Liver (tissue), 9 donors: Measurements from ENCODE around the gene ARMC2. TPM values are rescaled to one million over a fixed set of nuclear protein-coding genes. Genes with fewer than 3 reads are reported as not detected.

Source experiments
- DNase-seq: peaks from one replicate; pipeline ENCODE4 v3.0.0-alpha.2; 2017; ENCODE audit warnings: low spot score
- H3K27ac ChIP-seq, 2 donors: one replicate each; pipeline ENCODE4 v1.7.0; 2013; ENCODE audit warnings: inconsistent platforms in 2 of 2, low read length in 2 of 2, control low read depth in 1 of 2, low read depth in 1 of 2, mild to moderate bottlenecking in 1 of 2
- H3K27me3 ChIP-seq, 4 donors: one replicate each; pipeline versions ENCODE4 v1.6.1 to v1.7.0; 2013; ENCODE audit warnings: low read length in 3 of 4, inconsistent platforms in 1 of 4, mild to moderate bottlenecking in 1 of 4, moderate library complexity in 1 of 4; ENCODE audit not compliant: control insufficient read depth in 4 of 4, insufficient read depth in 4 of 4
- H3K36me3 ChIP-seq, 4 donors: one replicate each; pipeline versions ENCODE4 v1.6.1 to v1.7.0; 2013; ENCODE audit warnings: low read length in 3 of 4, mild to moderate bottlenecking in 3 of 4, low read depth in 1 of 4, moderate library complexity in 1 of 4; ENCODE audit not compliant: control insufficient read depth in 4 of 4, insufficient read depth in 3 of 4
- H3K4me1 ChIP-seq, 4 donors: one replicate each; pipeline versions ENCODE4 v1.6.1 to v1.7.0; 2013; ENCODE audit warnings: low read length in 3 of 4, mild to moderate bottlenecking in 3 of 4, moderate library complexity in 1 of 4; ENCODE audit not compliant: control insufficient read depth in 4 of 4, insufficient read depth in 4 of 4
- H3K4me3 ChIP-seq, 3 donors: one replicate each; pipeline versions ENCODE4 v1.6.1 to v1.7.0; 2013; ENCODE audit warnings: low read length in 3 of 3, control low read depth in 1 of 3, low read depth in 1 of 3, mild to moderate bottlenecking in 1 of 3
- H3K9ac ChIP-seq, 2 donors: one replicate each; pipeline ENCODE4 v1.7.0; 2013; ENCODE audit warnings: low read length in 2 of 2, mild to moderate bottlenecking in 2 of 2, moderate library complexity in 2 of 2, control low read depth in 1 of 2, low read depth in 1 of 2
- H3K9me3 ChIP-seq, 4 donors: one replicate each; pipeline versions ENCODE4 v1.6.1 to v1.7.0; 2013; ENCODE audit warnings: low read length in 3 of 4; ENCODE audit not compliant: control insufficient read depth in 4 of 4
- EGR1 ChIP-seq, 2 donors: IDR thresholded peaks; 2 replicates each; pipeline ENCODE4 v1.6.1; 2016 to 2018; ENCODE audit warnings: antibody characterized with exemption in 2 of 2, low read depth in 2 of 2
- FOXA1 ChIP-seq: IDR thresholded peaks from 2 replicates; pipeline ENCODE4 v1.6.1; 2016; ENCODE audit warnings: antibody characterized with exemption
- FOXA2 ChIP-seq: IDR thresholded peaks from 2 replicates; pipeline ENCODE4 v1.6.1; 2016; ENCODE audit warnings: antibody characterized with exemption
- GABPA ChIP-seq, 2 donors: IDR thresholded peaks in 1 of 2; conservative IDR thresholded peaks in 1 of 2; 2 replicates each; pipeline ENCODE4 v1.6.1; 2016; ENCODE audit warnings: antibody characterized with exemption in 2 of 2, mild to moderate bottlenecking in 1 of 2, moderate library complexity in 1 of 2
- HNF4A ChIP-seq, 2 donors: conservative IDR thresholded peaks; 2 replicates each; pipeline ENCODE4 v1.6.1; 2016; ENCODE audit warnings: antibody characterized with exemption in 2 of 2, mild to moderate bottlenecking in 2 of 2
- HNF4G ChIP-seq: IDR thresholded peaks from 2 replicates; pipeline ENCODE4 v1.6.1; 2016; ENCODE audit warnings: antibody characterized with exemption
- JUND ChIP-seq, 2 donors: IDR thresholded peaks; 2 replicates each; pipeline ENCODE4 v1.6.1; 2016; ENCODE audit warnings: antibody characterized with exemption in 2 of 2
- NR2F2 ChIP-seq: IDR thresholded peaks from 2 replicates; pipeline ENCODE4 v1.6.1; 2016; ENCODE audit warnings: antibody characterized with exemption
- RAD21 ChIP-seq, 2 donors: IDR thresholded peaks; 2 replicates each; pipeline ENCODE4 v1.6.1; 2016; ENCODE audit warnings: antibody characterized with exemption in 2 of 2, mild to moderate bottlenecking in 2 of 2
- RXRA ChIP-seq, 2 donors: IDR thresholded peaks; 2 replicates each; pipeline ENCODE4 v1.6.1; 2017 to 2018; ENCODE audit warnings: antibody characterized with exemption in 2 of 2, mild to moderate bottlenecking in 1 of 2
- SP1 ChIP-seq: IDR thresholded peaks from 2 replicates; pipeline ENCODE4 v1.6.1; 2018; ENCODE audit warnings: antibody characterized with exemption, mild to moderate bottlenecking
- TAF1 ChIP-seq: conservative IDR thresholded peaks from 2 replicates; pipeline ENCODE4 v1.6.1; 2016; ENCODE audit warnings: antibody characterized with exemption, mild to moderate bottlenecking
- YY1 ChIP-seq: IDR thresholded peaks from 2 replicates; pipeline ENCODE4 v1.6.1; 2016; ENCODE audit warnings: antibody characterized with exemption, mild to moderate bottlenecking
- WGBS: extraction: QIAGEN DNeasy Blood & Tissue Kit; methylation state at CpG from one replicate; pipeline ENCODE4 v1.1.7; 2013; 5-methylcytosine and 5-hydroxymethylcytosine counted together
- polyA plus RNA-seq, 2 donors: library from polyadenylated mRNA; stranded (reverse) in 1 of 2; unstranded in 1 of 2; fragments of 200-250 nt in 1 of 2; fragments of >200 nt in 1 of 2; fragmentation: Nextera tagmentation in 1 of 2; extraction: Ambion mirVana in 1 of 2; gene quantifications; one replicate each; pipeline versions ENCODE4 v1.2.1 to v1.2.3, GENCODE V29; 2013 to 2015
- total RNA-seq, 2 donors: library from RNA; depleted of rRNA; stranded (reverse); fragments of >200 nt; gene quantifications; one replicate each; pipeline ENCODE4 v1.2.3, GENCODE V29; 2014
- TF ChIP-seq, protein P1 (sequence below): fragments of 150-350 bp; IDR thresholded peaks from 2 replicates; pipeline ENCODE4 v1.5.1; 2017; ENCODE audit warnings: improper control_type of control experiment, low read depth, low read length; ENCODE audit not compliant: missing input control
- TF ChIP-seq, protein P2 (sequence below): IDR thresholded peaks from 2 replicates; pipeline ENCODE4 v1.6.1; 2016; ENCODE audit warnings: antibody characterized with exemption, mild to moderate bottlenecking
- TF ChIP-seq, protein P3 (sequence below): IDR thresholded peaks from 2 replicates; pipeline ENCODE4 v1.6.1; 2016; ENCODE audit warnings: antibody characterized with exemption
- TF ChIP-seq, protein P4 (sequence below): IDR thresholded peaks from 2 replicates; pipeline ENCODE4 v1.6.1; 2016; ENCODE audit warnings: antibody characterized with exemption
- TF ChIP-seq, protein P5 (sequence below): IDR thresholded peaks from 2 replicates; pipeline ENCODE4 v1.6.1; 2016; ENCODE audit warnings: antibody characterized with exemption
- donor health status: healthy.
- donor health status: healthy.
- donor health status: healthy.
- donor health status: healthy.
- donor health status: healthy.

ARMC2 gene
- total and polyA plus RNA-seq, 4 donors: 0.24 to 1.5 (median 0.73) TPM

DNA sequence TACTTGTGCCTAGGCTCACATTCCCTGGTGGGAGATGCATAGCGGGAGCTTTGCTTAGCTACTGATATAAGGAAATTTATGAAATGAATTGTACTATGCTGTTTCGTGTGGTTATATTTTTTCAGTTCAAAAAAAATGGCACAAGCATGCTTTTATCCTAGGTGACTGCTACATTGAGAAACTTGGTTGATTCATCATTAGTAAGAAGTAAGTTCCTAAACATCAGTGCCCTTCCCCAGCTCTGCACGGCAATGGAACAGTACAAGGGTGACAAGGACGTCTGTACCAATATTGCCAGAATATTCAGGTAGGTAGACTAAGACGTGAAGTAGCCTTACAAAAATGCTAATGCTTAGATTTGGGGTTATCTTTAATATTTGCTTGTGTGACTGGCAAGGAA lies 79.7 kb downstream of the ARMC2 start:
- Histone ChIP-seq H3K4me3 (no peak overlapping the region), H3K9ac (no peak overlapping the region), H3K27ac (no peak overlapping the region), H3K9me3 (no peaks in the 10 kb centered on the region), H3K36me3 (no peaks in the 10 kb centered on the region), H3K27me3 (no peaks in the 10 kb centered on the region), H3K4me1 (peaks cover 0 to 2% (median 0%) of the 10 kb centered on the region in 4 donors)
- DNase-seq: no peak
- no peak for TF ChIP-seq RXRA (IDR thresholded peaks at IDR 0.05)
- TF ChIP-seq, protein P1, sequence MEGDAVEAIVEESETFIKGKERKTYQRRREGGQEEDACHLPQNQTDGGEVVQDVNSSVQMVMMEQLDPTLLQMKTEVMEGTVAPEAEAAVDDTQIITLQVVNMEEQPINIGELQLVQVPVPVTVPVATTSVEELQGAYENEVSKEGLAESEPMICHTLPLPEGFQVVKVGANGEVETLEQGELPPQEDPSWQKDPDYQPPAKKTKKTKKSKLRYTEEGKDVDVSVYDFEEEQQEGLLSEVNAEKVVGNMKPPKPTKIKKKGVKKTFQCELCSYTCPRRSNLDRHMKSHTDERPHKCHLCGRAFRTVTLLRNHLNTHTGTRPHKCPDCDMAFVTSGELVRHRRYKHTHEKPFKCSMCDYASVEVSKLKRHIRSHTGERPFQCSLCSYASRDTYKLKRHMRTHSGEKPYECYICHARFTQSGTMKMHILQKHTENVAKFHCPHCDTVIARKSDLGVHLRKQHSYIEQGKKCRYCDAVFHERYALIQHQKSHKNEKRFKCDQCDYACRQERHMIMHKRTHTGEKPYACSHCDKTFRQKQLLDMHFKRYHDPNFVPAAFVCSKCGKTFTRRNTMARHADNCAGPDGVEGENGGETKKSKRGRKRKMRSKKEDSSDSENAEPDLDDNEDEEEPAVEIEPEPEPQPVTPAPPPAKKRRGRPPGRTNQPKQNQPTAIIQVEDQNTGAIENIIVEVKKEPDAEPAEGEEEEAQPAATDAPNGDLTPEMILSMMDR: no peak
- TF ChIP-seq FOXA1: no peak
- TF ChIP-seq, protein P2, sequence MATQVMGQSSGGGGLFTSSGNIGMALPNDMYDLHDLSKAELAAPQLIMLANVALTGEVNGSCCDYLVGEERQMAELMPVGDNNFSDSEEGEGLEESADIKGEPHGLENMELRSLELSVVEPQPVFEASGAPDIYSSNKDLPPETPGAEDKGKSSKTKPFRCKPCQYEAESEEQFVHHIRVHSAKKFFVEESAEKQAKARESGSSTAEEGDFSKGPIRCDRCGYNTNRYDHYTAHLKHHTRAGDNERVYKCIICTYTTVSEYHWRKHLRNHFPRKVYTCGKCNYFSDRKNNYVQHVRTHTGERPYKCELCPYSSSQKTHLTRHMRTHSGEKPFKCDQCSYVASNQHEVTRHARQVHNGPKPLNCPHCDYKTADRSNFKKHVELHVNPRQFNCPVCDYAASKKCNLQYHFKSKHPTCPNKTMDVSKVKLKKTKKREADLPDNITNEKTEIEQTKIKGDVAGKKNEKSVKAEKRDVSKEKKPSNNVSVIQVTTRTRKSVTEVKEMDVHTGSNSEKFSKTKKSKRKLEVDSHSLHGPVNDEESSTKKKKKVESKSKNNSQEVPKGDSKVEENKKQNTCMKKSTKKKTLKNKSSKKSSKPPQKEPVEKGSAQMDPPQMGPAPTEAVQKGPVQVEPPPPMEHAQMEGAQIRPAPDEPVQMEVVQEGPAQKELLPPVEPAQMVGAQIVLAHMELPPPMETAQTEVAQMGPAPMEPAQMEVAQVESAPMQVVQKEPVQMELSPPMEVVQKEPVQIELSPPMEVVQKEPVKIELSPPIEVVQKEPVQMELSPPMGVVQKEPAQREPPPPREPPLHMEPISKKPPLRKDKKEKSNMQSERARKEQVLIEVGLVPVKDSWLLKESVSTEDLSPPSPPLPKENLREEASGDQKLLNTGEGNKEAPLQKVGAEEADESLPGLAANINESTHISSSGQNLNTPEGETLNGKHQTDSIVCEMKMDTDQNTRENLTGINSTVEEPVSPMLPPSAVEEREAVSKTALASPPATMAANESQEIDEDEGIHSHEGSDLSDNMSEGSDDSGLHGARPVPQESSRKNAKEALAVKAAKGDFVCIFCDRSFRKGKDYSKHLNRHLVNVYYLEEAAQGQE: no peak
- TF ChIP-seq FOXA2: no peak
- TF ChIP-seq YY1: no peak
- no peak for TF ChIP-seq RAD21 (IDR thresholded peaks at IDR 0.05)
- no peak for TF ChIP-seq EGR1 (IDR thresholded peaks at IDR 0.05; ENCODE audit: low read depth in 2 of 2)
- TF ChIP-seq SP1: no peak
- TF ChIP-seq JUND (IDR thresholded peaks at IDR 0.05): no peak
- no peak for TF ChIP-seq HNF4A (conservative IDR thresholded peaks at IDR 0.05)
- TF ChIP-seq, protein P3, sequence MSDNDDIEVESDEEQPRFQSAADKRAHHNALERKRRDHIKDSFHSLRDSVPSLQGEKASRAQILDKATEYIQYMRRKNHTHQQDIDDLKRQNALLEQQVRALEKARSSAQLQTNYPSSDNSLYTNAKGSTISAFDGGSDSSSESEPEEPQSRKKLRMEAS: no peak
- no peak for TF ChIP-seq HNF4G
- TF ChIP-seq, protein P4, sequence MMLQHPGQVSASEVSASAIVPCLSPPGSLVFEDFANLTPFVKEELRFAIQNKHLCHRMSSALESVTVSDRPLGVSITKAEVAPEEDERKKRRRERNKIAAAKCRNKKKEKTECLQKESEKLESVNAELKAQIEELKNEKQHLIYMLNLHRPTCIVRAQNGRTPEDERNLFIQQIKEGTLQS: no peak
- TF ChIP-seq TAF1: no peak
- no peak for TF ChIP-seq NR2F2
- TF ChIP-seq GABPA (IDR thresholded peaks at IDR 0.05 in 1 of 2, conservative IDR thresholded peaks at IDR 0.05 in 1 of 2): no peak
- TF ChIP-seq, protein P5, sequence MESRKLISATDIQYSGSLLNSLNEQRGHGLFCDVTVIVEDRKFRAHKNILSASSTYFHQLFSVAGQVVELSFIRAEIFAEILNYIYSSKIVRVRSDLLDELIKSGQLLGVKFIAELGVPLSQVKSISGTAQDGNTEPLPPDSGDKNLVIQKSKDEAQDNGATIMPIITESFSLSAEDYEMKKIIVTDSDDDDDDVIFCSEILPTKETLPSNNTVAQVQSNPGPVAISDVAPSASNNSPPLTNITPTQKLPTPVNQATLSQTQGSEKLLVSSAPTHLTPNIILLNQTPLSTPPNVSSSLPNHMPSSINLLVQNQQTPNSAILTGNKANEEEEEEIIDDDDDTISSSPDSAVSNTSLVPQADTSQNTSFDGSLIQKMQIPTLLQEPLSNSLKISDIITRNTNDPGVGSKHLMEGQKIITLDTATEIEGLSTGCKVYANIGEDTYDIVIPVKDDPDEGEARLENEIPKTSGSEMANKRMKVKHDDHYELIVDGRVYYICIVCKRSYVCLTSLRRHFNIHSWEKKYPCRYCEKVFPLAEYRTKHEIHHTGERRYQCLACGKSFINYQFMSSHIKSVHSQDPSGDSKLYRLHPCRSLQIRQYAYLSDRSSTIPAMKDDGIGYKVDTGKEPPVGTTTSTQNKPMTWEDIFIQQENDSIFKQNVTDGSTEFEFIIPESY: no peak
- 87% methylated on average over 5 of the region's 5 CpGs for WGBS
